B cell (primary cell): ENCODE results near the gene PACSIN1.

Experiments used
- EZH2 ChIP-seq: IDR thresholded peaks from 2 replicates; pipeline ENCODE4 v1.6.1; 2012; ENCODE audit warnings: borderline replicate concordance, low read depth, mild to moderate bottlenecking, moderate library complexity, low read length; ENCODE audit not compliant: insufficient read depth, poor library complexity, severe bottlenecking
- TF ChIP-seq, protein P1 (sequence below): fragments of 200-600 bp; IDR thresholded peaks from one replicate; pipeline ENCODE4 v1.8.0; 2022; ENCODE audit warnings: antibody characterized with exemption, mild to moderate bottlenecking

DNA sequence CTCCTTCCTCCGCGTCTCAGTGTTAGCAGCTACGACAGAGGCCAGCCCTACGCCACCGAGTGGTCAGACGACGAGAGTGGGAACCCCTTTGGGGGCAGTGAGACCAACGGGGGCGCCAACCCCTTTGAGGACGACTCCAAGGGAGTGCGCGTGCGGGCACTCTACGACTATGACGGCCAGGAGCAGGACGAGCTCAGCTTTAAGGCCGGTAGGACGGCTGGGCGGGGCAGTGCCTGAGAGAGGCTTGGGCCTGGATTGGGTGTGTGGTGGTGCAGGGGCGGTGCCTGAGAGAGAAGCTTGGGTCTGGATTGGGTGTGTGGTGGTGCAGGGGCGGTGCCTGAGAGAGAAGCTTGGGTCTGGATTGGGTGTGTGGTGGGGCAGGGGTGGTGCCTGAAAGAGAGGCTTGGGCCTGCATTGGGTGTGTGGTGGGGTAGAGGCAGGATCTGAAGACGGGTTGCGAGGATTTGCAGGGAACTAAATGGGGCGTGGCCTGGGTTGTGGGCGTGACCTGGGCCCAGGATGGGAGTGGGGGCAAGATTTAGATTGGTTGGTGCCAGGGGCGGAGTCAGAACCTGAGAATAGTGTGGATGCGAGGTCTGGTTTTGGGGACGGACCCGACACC lies 65.8 kb downstream of the PACSIN1 start:
- TF ChIP-seq, protein P1, sequence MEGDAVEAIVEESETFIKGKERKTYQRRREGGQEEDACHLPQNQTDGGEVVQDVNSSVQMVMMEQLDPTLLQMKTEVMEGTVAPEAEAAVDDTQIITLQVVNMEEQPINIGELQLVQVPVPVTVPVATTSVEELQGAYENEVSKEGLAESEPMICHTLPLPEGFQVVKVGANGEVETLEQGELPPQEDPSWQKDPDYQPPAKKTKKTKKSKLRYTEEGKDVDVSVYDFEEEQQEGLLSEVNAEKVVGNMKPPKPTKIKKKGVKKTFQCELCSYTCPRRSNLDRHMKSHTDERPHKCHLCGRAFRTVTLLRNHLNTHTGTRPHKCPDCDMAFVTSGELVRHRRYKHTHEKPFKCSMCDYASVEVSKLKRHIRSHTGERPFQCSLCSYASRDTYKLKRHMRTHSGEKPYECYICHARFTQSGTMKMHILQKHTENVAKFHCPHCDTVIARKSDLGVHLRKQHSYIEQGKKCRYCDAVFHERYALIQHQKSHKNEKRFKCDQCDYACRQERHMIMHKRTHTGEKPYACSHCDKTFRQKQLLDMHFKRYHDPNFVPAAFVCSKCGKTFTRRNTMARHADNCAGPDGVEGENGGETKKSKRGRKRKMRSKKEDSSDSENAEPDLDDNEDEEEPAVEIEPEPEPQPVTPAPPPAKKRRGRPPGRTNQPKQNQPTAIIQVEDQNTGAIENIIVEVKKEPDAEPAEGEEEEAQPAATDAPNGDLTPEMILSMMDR: no peak
- no peak for TF ChIP-seq EZH2
